ENCODE results near the gene BUD31.
"Not testable (repeated sequence)": the region's sequence is repeated elsewhere in the genome, so short reads cannot be mapped to it uniquely, and the experiment has no call there.

BUD31 gene

GRCh38 chr7:99399597-99399996 is 9.2 kb upstream of the BUD31 start:
- no peak for DNase-seq (ENCODE audit: low read depth)

- DNase-seq (ENCODE audit: low read depth): no peak
These were observed 5.9 kb upstream of the BUD31 start for GRCh38 chr7:99402854-99403253.

DNA sequence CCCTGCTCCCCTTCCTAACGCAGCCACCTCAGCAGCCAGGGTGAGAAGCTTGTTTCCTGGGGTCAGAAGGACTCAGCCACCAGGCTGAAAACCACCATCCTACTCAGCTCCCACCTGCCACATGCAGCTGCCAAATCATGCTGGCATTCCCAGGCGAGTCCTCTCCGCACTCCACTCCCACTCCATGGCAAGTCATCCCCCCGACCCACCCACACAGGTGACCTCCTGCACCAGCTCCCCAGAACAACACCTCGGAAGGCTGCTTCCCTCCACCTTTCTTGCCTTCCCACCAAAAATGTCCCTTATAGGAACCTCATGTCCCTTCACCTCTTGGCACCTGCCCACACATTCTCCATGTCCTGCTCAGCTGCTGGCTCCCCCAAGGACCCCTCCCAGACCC is 5.0 kb upstream of the BUD31 start:
- no peak for DNase-seq (ENCODE audit: low read depth)

DNA sequence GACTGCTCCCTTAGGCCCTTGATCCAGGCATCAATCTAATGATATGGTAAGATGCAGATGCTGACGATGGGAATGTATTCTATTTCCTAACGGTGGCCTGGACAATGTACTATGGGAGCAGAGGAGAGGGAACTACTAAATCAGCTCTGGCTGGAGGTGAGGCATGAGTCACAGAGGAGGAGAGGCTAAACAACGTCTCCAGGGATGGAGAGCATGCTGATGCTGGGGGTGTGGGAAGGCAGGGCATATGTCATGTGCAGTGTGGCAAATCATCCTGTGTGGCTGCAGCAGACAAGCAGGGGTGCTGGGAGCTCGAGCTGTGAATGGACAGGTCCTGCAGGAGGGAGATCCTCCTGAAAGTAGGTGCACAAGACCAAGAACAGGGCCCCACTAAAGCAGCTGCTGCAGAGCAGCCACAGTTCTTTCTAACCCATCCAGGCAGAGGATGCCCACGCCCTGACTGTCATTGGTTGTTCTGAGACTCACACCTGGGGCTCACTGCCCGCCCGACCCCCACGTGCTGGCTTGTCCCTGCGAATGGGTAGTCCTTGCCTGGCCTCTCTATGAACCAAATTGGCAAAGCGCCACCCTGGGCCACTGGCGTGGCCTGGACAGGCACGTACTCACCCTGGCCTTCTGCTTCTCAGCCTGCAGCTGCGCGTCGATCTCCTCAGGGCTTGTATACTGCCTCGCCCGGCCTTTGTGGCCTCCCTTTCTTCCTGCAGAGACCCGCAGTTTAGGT is 4.4 kb upstream of the BUD31 start:
- DNase-seq (ENCODE audit: low read depth): no peak

DNA sequence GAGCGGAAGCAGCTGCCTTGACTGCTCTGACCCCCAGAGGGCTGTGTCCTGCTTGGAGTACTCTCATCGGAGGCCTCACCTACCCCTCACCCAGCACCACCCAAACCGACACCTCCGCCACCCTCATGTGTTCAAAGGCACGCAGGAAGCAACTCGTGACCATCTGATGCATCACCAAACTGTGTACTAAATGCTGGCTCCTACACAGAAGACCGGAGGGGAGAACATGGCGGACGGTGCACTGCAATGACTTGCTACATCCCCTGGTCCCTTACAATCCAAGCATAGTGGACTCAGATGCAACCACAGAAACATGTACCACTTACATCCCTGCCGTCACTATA is 3.8 kb upstream of the BUD31 start:
- DNase-seq (ENCODE audit: low read depth): no peak

- DNase-seq (ENCODE audit: low read depth): no peak
These were observed 2.2 kb upstream of the BUD31 start for GRCh38 chr7:99406557-99406956.

DNA sequence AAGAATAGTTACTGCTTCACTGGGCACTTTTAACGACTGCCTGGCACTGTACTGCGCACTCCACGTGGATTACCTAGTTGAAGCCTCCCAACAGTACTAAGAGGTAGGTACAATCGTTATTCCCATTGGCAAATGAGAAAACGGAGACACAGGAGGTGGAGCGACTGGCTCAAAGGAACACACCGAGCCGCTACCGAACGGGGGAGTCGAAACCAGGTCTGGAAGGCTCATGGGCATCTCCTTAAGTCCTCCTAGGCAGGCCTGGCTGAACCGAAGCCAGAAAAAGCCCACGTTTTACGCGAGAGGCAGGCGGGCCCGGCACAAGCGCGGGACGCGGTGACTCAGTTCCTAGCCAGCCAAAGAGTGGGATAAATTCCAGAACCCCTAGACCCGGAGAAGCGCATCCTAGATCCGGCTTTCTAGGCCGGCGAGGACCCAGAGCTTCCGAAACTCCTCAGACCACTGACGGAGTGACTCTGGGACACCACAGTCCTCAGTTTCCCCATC is 844 bp upstream of the BUD31 start:
- DNase-seq (ENCODE audit: low read depth): peak; percentile 26

DNA sequence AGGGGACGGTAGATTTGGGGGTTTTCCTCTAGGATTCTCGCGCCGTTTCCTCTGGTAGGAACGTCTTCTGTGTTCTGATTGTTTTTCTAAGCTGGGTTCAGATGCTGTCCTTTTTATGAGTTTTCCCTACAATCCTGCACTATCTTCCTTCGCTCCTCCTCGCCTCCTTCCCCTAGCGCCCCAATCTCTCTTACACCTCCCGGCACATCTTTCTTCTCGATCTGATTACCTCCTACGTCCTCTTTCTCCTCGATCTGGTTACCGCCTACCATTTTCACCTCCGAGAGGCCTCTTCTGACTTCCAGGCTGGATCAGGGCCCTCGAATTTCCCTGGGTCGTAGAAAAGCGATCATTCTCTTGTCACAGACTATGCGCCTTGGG is 413 bp downstream of the BUD31 start:
- DNase-seq (ENCODE audit: low read depth): no peak

DNA sequence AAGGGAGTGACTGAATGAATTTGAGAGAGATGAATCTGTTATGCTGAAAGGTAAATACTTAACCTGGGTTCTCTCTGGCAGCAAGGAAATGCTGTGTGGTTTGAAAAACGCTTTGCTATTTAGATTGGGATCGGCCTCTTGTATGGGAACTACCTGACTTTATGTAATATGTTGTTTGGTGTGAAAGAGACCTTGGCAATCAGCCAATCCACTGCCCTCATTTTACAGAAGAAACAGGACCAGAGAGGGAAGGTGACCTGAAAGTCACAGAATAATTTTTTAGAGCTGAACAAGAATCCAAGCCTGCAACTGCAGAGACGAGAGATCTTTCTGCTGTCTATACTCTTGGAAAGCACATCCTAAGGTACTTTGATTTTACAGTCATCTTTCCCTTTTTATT is 1.0 kb downstream of the BUD31 start:
- no peak for DNase-seq (ENCODE audit: low read depth)

DNA sequence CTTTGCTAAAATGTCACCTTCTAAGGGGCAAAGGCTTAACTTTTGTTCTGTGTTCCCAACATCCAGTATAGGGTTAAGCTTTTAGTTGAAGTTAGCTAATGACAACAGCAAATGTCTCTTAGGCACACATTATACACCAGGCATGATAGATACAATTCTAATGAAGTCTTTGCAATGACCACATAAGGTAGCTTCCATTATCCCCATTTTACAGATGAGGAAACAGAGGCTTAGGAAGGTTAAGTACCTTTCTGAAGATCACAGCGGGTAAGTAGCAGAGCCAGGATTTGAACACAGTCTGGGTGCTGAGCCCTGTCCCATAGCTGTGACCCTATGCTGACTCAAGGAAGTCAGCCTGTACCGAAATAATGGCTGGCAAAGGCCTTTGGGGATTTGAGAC is 1.9 kb downstream of the BUD31 start:
- DNase-seq (ENCODE audit: low read depth): no peak

DNA sequence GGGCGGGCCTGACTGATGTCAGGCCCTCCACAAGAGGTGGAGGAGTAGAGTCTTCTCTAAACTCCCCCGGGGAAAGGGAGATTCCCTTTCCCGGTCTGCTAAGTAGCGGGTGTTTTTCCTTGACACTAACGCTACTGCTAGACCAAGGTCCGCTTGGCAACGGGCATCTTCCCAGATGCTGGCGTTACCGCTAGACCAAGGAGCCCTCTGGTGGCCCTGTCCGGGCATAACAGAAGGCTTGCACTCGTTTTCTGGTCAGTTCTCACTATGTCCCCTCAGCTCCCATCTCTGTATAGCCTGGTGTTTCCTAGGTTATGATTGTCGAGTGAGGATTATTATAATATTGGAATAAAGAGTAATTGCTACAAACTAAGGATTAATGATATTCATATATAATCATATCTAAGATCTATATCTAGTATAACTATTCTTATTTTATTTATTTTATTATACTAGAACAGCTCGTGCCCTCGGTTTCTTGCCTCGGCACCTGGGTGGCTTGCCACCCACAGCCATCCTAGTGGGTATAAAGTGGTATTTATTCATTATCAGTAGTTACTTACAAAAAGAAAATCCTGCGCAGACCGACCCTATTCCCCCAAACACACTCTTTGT is 6.9 kb downstream of the BUD31 start:
- DNase-seq (ENCODE audit: low read depth): not testable (repeated sequence)

GRCh38 chr7:99418260-99418659 is 9.5 kb downstream of the BUD31 start:
- DNase-seq (ENCODE audit: low read depth): no peak

DNA sequence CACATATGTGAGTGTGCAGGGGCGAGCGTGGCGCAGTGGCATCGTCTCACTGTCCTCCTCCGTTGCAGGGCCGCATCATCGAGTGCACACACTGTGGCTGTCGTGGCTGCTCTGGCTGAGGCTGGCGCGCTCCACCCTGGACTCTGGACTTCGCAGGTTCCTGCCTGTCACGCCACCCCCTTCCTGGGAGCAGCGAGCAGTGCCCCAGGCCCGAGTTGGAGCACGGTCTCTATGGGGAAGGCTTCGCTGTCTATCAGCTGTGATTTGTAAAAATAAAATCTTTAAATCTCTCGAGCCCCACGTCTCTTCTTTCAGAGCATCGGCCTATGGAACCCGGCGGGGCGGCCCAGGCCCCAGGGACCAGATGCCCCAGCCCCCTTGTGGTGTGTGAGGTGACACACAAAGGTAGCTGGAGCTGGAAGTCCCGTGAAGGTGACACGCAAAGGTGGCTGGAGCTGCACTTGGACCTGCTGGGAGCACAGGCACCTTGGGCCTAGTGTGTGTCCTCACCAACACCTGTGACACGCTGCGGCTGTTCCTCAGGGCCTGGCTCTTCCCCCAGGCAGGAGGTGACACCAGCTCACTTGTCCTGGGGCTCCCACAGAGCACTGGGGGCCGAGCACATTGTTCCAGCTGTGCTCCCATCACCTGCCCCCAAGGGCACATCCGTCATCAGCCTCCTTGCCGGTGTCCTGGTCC is 10.7 kb downstream of the BUD31 start:
- DNase-seq (ENCODE audit: low read depth): no peak

DNA sequence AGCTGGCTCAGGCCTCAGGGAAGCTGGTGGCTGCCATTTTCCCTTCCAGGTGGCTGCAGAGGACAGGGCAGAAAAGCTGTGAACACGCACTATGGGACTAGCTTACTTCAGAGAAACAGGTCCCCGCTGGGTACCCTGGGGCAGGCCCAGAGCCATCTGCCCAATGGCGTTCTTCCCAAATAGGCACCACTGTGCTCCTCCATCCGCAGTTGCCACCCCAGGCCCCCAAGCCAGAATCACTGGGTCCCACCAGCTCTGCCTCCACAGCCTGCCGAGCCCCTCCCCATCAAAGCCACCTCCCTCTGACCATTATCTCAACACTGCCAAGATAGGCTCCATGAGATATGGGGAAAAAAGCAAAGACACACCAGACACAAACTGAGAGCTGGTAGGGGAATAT is 11.4 kb downstream of the BUD31 start:
- no peak for DNase-seq (ENCODE audit: low read depth)

- no peak for DNase-seq (ENCODE audit: low read depth)
These were observed 12.2 kb downstream of the BUD31 start for GRCh38 chr7:99420986-99421385.

DNA sequence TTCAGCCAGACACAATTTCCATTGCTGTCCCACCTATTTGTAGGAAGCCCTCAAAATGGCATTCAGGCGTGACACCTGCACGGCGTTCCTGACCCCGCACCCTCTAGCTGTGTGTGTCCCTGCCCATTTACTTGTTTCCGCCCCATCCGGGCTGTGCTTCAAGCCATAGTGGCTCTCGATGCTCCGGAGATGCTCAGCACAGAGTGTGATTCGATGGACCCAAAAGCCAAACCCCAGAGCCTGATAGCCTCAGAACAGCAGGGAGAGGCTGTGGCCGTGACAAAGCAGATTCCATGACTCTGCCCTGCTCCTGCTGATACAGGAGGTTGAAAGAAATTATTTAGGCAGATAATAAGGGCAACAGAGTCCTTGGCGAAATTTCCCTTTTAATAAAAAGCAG is 13.4 kb downstream of the BUD31 start:
- no peak for DNase-seq (ENCODE audit: low read depth)

GRCh38 chr7:99422625-99423024 is 13.9 kb downstream of the BUD31 start:
- no peak for DNase-seq (ENCODE audit: low read depth)

DNA sequence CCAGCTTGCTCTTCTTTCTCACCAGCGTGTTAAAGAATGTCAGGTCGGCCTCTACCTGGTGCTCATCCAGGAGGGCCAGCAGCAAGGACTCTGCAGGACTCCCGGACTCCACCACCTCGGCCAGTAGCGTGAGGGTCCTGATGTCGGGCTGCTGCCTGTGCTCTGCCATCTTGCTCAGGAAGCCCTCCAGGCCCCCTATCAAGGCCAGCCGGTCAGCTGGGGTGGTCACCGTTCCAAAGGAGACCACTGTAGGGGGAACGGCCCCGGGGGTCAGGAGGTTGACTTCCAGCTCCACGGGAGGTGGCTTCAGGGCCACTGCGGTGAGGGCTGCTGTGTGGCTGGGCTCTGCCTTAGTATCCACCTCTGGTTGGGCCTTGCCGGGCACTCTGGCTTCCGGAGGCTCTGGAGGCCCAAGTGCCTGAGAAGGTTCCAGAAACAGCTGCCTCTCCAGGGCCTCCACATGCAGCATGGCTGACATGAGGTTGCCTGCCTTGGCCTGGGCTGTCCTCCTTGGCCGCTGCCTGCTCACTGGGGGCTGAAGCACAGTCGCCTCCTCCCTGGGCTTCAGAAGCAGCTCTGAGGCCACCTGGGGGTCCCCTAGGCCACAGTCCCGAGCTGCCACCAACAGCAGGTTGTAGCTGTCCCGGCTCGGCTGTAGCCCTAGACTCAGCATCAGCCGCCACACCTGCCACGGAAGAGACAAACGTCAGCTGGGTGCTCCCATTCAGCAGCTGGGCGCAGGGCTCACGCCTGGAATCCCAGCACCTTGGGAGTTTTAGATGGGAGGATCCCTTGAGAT is 16.4 kb downstream of the BUD31 start:
- DNase-seq (ENCODE audit: low read depth): no peak

GRCh38 chr7:99428972-99429566 is 20.3 kb downstream of the BUD31 start:
- DNase-seq (ENCODE audit: low read depth): no peak

GRCh38 chr7:99429756-99430155 is 21.0 kb downstream of the BUD31 start:
- no peak for DNase-seq (ENCODE audit: low read depth)

GRCh38 chr7:99431756-99432540 is 23.2 kb downstream of the BUD31 start:
- not testable (repeated sequence) for DNase-seq (ENCODE audit: low read depth)

Data from activated gamma-delta T cell treated with anti-CD3 and anti-CD28 coated beads, Interleukin-2, amount 50 U/mL, for 16 hours (primary cell).